Astrocyte of the hippocampus (primary cell): ENCODE measurements around the gene PARVG.

Experiments
- DNase-seq: peaks from one replicate; pipeline ENCODE4 v3.0.0; 2011; ENCODE audit warnings: low read depth, low spot score

The PARVG gene

DNA sequence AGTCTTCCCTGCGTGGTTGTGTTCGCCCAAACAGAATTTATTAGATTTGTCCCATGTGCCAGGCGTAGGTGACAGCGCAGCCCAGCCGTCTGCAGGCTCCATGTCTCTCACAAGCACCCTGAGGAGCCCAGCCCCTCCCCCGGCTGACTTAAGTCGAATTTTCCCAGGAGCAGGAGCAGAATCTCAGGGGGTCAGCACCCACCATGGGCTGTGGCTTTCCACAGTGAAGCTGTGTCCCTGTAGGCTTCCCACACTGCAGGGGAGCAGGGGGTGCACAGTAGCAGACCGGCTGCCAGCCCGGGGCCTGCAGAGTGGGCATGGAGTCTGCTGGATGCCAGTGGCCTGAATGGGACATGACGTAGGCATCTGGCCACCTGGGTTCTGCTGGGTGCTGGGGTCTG is 16.0 kb downstream of the PARVG start:
- no peak for DNase-seq

DNA sequence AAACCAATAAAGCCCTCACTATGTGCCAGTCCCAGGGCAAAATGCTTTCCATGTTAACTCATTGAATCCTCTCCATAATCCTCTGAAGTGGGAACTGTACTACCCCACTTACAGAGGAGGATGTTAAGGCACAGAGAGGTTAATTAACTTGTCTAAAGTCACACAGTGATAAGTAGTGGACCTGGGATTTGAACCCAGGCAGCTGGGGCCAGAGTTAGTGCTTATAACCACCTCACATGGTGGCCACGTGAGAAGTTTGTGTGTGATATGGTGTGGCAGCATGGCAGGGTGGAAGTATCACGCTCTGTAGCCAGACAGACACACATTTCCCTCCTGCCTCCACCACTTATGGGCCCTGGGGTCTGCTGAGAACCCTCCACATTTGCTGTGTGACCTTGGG is 16.5 kb downstream of the PARVG start:
- no peak for DNase-seq

DNA sequence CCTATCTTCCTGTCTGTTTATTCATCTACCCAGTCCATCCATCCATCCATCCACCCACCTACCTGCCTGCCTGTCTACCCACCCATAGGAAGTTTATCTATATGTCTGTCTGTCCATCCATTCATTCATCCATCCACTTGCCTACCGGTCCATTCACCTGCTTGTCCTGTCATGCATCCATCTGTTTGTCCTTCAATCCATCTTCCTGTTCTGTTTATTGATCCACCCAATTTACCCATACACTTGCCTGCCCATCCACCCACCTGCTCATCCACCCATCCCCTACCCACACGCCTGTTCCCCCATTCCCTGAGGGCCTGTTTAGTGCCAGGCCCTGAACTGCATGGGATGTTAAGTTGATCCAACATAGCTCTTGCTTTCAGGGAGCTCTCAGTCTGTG is 18.4 kb downstream of the PARVG start:
- DNase-seq = no peak

DNA sequence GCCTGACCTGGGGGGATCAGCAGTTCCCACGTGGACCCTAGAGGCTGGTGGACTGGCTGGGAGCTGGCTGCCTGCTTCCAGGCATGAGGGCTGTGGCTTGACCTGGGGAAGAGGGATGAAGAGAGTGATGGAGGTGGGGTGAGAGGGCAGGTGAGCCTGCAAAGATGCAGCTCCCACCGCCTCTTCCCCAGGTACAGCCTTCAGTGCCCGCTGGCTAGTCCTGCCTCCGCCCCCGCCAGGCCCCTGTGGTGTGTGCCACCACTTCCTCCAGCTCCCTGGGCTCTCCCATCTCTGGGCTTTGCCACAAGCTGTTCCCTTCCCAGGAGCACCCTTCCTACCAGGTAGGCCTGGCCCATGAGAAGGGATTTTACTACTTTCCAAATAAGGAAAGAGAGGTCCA is 19.1 kb downstream of the PARVG start:
- DNase-seq = no peak

DNA sequence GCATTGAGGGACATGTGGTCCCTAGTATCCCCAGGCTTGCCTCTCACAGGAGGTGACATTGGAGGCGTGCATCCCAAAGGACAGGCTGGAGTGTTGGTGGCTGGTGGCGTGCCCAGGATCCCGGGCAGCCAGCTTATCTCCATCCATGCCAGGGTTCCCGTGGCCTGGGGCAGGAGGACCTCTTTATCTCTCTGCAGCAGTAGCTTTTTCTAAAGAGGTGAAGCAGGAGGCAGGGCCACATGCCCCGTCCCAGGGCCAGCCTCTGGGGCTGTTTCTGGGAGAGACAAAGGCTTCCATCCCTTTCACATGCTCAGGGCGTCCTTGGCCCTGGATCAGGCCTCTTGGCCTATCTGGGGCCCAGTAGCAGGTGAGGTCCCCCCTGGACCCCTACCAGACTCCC is 19.7 kb downstream of the PARVG start:
- no peak for DNase-seq

DNA sequence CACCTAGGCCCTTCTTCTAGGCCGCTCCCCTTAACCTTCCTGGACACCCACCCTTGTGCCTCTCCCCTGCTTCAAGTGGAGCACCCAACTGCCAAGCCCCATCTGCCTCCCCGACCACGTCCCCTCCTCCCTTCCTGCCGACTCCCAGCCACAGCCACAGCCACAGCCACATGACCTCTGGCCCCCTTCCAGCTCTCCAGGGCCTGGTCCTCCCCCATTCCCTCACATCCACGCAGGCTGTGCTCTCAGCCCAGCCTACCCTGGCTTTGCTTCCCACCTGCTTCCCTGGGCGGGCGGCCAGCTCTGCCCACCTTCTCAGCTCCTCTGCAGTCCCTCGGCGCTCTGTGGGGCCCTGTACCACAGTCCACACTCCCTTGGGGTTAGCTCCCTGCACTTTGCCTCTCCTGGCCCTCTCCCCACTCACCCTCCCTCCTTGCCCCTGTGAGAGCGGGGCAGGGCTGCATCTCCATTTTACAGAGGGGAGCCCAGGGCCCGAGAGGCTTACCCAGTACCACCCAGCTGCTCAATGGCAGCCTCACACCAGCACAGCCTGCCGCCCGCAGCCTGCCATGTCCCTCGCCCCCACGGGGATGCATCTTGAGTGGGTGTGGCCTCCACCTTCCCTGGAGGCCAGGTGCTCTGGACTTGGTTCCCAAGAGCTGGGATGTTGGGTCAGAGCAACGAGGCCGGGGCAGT is 20.3 kb downstream of the PARVG start:
- DNase-seq = no peak

DNA sequence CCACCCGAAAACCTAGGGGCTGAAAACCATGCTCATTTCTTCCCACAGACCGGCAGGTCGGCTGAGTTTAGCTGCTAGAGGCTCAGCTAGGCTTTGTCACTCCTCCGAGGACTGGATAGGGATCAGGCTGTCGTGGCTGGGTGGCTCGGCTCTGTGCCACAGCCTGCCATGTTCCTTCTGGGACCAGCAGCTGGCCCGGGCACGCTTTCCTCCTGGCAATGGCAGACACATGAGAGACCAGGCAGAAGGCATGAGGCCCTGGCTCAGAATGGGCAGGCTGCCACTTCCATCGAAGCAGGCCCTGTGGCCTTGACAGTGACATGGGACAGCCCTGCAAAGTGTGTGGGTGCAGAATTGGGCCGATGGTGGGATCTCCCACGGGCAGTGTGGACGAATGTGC is 20.9 kb downstream of the PARVG start:
- no peak for DNase-seq

DNA sequence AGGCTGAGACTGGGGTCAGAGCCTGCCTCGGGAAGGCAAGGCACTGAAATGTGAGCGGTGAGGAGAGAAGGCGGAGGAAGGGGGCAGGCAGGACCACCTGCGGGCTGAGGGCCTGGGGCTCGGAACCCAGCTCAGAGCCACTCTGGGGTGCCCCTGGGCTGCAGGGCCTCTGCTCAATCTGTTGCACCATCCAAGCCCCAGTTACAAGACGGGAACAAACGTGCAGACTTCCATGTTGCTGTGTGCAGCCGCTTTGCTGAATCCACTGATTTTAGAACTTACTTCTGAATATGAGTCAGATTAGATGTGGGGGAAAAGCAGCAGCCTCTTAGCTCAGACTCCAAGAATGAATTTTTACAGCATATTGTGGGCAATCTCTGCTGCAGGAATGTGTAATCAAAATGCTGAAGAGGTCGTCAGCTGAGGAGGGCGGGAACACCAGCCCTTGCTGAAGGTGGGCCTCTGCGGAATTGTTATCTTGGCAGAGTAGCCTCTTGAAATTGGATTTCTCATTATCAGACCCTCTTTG is 21.6 kb downstream of the PARVG start:
- peak; percentile 73 for DNase-seq

DNA sequence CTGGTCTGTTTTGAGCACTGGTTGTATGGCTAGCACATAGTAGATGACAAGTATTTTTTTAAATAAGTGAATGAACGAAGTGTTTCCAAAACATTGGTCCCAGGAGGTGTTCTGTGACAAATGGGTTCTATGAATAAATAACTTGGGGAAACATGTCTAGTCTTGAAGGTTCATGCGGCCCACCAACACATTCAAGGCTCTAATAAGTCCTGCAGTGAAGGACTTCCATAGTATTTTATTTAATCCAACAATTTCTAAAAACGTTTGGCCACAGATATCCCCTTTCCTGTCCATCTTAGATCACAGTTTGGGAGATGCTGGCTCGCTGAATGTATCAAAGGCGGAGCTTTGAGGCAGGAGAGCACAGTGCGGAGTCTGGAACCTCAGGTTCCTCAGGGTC is 22.5 kb downstream of the PARVG start:
- DNase-seq = no peak

DNA sequence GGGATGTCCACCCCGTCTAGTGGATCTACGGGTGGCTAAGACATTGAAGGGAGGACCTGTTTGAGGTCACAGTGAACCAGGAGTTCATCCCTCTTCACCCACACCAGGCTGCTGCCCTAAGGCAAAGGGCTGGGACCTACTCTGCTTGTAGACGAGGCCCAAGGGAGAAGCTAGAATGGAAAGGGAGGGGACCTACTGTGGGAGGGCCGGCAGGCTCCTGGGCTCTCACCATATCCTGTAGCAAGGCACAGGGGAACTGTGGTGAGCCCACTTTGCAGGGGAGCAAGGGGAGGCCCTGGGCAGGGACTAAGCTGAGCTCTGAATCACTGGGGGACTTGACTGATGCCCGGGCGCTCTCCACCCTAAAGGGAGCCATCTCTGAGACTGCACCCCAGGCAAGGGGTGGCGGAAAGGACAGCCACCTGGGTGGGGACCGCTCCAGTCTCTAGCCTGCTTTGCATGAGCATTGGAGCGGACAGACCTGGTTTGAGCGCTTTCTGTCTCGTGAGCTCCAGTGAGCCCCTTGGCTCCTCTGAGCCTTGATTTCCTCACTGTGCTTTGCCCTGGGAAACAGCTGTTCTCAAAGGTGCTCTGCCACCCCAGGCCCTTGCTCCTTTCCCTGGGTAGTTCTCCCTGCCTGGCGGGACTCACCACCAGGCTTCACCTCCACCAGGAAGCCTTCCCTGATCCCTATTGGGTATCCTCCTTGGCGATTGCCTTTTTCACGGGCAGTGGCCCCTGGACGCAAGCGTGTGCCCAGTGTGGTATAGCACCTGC is 24.2 kb downstream of the PARVG start:
- DNase-seq = no peak

DNA sequence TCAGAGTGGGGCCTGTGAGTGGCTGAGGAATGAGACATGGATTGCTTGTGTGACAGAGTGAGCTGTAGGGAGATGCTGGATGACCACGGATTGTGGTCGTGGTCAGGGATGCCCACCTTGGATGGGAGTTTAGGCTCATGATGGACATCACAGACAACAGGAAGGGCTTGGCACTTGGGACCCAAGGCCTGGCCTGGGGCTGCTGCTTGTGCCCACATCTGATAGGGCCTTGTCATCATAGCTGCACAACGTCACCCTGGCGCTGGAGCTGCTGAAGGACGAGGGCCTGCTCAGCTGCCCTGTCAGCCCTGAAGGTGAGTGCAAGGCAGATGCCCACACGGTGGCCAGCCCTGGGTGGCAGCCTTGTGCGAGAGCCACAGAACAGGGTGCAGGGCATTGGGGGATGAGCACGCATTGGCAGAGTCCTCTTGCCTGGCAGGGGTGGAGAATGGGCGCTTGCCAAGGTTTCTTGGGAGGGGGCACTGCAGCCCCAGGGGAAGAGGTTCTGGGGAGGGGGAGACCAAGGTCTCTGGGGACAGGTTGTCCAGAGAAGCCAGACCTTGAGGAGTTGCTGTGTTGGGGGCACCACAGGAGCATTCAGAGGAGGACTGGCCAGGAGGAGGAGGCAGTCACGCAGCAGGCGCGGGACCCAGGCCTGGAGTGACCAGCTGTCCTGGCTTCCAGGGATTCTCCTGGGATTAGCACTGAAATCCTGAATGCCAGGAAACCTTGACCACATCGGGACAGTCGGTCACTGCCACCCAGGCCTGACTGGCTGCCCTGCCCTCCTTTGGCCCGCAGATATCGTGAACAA is 25.0 kb downstream of the PARVG start:
- DNase-seq = no peak

DNA sequence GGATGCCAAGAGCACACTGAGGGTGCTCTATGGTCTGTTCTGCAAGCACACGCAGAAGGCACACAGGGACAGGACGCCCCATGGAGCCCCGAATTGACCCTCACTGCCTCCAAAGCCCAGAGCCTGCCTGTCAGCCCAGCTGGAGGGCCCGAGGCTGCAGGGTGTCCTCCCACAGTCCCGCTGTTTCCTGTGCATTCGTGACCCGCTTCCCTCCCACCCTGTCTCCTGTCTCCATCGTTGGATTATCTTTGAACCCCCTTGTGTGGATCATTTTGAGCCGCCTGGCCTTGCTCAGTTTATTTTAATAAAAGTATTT is 25.6 kb downstream of the PARVG start:
- no peak for DNase-seq

DNA sequence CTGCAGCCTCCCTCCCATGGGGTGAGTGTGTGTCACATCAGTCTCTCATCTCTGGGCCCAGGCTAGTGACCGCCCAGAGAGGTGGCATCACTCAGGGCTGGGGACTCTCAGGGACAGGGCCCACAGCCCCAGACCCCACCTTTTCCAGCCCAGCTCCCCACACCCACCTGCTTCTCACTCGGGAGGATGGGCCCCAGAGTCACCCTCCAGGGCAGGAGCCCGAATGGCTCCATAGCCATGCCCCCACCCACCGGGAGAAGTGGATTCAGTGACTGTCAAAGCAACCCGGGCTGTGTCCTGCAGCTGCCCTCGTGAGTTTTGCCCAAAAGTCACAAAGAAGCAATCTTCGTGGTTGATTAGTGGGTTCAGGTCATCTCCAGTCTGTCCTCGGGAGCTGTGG is 26.0 kb downstream of the PARVG start:
- DNase-seq = no peak

DNA sequence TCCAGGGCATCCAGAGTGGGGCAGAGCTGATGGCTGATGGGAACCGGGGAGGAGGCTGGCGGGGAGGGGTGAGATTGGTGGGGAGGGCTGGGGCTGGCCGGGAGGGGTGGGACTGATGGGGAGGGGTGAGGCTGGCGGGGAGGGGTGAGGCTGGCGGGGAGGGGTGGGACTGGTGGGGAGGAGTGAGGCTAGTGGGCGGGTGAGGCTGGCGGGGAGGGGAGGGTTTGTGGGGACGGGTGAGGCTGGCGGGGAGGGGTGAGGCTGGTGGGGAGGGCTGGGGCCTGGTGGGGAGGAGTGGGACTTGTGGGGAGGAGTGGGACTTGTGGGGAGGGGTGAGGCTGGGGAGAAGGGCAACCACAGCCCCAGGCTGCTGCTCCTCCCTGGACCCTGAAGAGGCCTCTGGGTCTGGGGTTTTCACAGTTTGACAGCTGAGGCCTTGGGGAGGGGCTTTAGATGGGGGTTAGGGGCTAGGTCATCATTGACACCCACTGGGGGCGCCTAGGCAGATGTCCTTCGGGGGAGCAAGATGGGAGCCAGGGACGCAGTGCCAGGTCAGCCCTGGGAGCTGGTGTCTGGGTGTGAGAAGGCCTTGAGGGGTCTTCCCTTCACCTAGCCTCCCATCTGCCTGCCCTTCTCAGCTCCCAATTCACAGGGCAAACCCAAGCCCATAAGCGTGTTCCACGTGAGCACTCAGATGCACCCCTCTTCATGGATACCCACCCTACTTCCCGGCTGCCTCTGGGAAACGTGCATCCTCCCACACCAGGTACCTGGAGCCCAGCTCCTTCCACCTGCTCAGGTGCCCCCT is 26.7 kb downstream of the PARVG start:
- DNase-seq = no peak

DNA sequence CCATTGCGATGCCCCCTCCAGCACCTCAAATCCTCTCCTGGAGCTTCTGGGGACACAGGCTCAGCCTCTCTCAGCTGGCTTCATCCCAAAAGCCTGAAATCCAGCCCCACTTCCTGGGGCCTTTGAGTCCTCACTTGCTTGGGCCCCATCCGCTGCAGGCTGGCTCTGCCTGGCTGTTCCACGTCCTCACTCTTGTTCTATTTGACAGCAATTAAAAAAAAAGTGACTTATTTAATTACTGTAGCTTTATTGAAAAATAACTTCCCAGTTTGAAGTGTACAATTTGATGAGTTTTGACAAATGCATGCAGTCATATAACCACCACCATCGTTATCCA is 27.2 kb downstream of the PARVG start:
- DNase-seq = no peak

DNA sequence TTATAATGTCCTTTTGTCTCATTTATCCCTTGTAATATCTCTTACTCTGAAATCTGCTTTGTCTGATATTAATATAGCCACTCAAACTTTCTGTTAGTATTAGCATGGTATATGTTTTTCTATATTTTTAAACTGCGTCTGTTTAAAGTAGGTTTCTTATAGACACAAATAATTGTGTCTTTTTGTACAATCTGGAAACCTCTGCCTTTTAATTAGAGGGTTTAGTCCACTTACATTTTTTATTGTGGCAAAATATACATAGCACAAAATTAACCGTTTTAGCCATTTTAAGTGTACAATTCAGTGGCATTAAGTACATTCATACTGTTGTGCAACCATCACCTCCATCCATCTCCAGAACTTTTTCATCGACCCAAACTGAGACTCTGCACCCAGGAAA is 28.6 kb downstream of the PARVG start:
- no peak for DNase-seq

DNA sequence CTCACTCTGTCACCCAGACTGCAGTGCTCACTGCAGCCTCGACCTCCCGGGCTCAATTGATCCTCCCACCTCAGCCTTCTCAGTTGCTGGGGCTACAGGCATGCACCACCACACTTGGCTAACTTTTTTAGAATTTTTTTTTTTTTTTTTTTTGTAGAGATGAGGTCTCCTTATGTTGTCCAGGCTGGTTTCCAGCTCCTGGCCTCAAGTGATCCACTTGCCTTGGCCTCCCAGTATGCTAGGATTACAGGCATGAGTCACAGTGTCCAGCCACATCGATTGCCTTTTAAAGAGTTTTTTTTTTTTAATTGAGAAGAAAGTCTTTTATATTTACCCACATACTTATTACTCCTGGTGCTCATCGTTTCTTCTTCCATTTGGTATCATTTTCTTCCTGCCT is 30.0 kb downstream of the PARVG start:
- DNase-seq = peak; percentile 53

DNA sequence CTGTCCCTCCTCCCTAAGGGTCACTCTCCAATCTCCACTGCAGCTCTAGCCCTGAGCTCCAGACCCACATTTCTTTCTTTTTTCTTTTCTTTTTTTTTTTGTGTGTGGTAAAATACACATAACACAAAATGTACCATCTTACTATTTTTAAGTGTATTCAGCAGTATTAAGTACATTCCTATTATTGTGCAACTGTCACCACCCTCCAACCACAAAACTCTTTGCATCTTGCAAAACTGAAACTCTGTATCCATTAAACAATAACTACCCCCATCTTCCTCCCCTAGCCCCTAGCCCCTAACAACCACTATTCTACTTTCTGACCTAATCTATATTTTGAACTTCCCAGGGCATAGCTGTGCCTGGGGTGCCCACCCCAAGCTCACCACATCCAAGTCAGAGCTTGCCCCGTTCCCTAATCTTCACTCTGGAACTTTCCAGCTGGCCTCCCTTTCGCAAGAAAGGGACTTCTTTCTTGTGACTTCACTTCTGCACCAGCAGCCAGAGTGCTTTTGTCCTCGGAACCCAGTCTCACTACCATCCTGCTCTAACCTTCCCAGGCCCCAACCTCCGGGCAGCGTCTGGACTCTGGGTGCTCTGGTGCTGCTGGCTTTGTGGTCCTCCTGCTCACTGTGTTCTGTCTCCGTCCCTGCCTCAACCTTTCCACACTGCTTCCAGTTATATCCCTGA is 30.7 kb downstream of the PARVG start:
- no peak for DNase-seq

DNA sequence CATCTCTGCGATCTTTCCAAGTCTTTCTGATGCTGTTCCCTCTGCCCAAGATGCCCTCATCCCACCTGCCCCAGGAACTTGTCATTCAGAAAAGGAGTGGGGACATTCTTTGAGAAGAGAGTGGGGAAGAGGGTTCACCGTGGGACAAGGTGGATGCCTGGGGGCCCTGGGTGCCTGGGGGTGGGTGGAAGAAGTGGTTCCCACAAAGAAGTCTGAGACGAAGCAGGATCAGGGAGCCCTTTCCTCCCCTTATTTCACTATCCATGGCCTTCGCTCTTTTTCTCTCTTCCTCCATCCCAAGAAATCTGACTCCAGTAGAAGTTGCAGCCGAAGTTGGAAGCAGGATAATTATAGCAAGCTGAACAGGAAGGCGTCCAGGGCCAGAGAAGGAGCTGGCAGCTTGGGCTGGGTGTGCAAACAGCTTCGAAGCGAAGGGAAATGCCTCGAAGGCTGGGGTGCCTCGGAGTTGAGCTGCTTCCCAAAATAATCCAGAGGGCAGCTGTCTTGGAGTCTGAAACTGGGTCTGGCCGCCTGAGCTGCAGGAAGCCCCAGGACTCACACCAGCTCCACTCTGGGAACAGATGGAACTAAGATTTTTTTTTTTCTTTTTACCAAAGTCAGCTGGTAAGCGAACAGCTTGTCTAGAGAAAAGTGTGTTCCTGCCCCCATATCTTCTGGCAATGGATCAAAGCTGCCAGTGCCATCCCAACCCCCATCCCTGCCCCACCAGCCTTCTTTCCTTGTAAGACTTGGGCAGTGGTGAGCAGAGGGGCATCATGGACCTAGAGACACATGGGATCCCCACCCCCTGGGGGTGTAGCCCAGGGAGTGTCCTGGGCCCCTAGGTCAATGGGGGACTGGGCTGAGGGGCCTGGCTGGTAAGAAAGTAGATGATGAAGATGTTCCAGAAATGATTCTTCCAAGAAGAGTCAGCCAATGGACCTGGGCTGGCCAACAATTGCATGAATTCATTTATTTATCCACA is 31.5 kb downstream of the PARVG start:
- DNase-seq = no peak

DNA sequence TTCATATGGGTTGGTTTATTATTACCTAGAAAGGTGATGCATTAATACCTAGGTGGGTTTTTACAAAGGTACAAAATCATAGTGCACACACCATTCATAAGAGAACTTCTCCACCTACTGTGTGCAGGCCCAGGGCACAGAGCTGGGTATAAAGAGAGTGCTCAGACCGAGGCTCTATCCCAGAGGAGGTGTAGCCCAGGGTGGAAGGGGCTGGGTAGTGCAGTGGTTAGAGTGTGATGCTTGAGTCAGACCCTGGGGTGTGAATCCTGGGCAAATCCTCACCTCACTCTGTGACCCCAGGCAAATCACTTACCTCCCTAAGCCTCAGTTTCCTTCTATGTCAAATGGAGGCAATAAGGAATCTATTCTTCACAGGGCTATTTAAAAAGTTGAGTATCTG is 32.2 kb downstream of the PARVG start:
- DNase-seq = no peak
